KMS-11 (cell line): ENCODE results near the gene RDM1.
"Not testable (repeated sequence)": the region's sequence is repeated elsewhere in the genome, so short reads cannot be mapped to it uniquely, and the experiment has no call there.

ENCODE experiments used
- H2AFZ ChIP-seq: fragments of 200-600 bp; sonication (generic); 2 replicates; pipeline ENCODE4 v1.6.1; 2016; ENCODE audit warnings: antibody characterized with exemption, mixed run types, low read depth
- H3K27ac ChIP-seq: fragments of 200-600 bp; sonication (generic); 2 replicates; pipeline ENCODE4 v1.6.1; 2016; ENCODE audit warnings: mild to moderate bottlenecking, mixed run types
- H3K27me3 ChIP-seq: fragments of 200-600 bp; sonication (generic); 2 replicates; pipeline ENCODE4 v1.6.1; 2017; ENCODE audit warnings: mild to moderate bottlenecking, low read depth, mixed run types, moderate library complexity; ENCODE audit not compliant: insufficient read depth
- H3K36me3 ChIP-seq: fragments of 200-600 bp; sonication (generic); 2 replicates; pipeline ENCODE4 v1.6.1; 2017; ENCODE audit warnings: mild to moderate bottlenecking, mixed run types; ENCODE audit not compliant: insufficient read depth
- H3K4me1 ChIP-seq: fragments of 200-600 bp; sonication (generic); 2 replicates; pipeline ENCODE4 v1.6.1; 2016; ENCODE audit warnings: mild to moderate bottlenecking, low read depth, mixed run types; ENCODE audit not compliant: poor library complexity, severe bottlenecking
- H3K4me2 ChIP-seq: fragments of 200-600 bp; sonication (generic); 2 replicates; pipeline ENCODE4 v1.7.0; 2016; ENCODE audit warnings: mild to moderate bottlenecking, mixed run types
- H3K4me3 ChIP-seq: fragments of 200-600 bp; sonication (generic); IDR thresholded peaks from 2 replicates; pipeline ENCODE4 v1.6.1; 2017; ENCODE audit warnings: low read depth, low read length, mixed read lengths; ENCODE audit not compliant: insufficient read depth
- H3K79me2 ChIP-seq: fragments of 200-600 bp; sonication (generic); 2 replicates; pipeline ENCODE4 v1.6.1; 2016; ENCODE audit warnings: low read depth, mixed run types; ENCODE audit not compliant: insufficient read depth
- H3K9ac ChIP-seq: fragments of 200-600 bp; sonication (generic); 2 replicates; pipeline ENCODE4 v1.6.1; 2016; ENCODE audit warnings: mild to moderate bottlenecking, mixed run types
- H4K20me1 ChIP-seq: fragments of 200-600 bp; sonication (generic); 2 replicates; pipeline ENCODE4 v1.6.1; 2016; ENCODE audit warnings: mild to moderate bottlenecking, mixed run types; ENCODE audit not compliant: insufficient read depth
- CTCF ChIP-seq: fragments of 200-600 bp; sonication (generic); conservative IDR thresholded peaks from 2 replicates; pipeline ENCODE4 v1.6.1; 2017; ENCODE audit warnings: low read depth, mild to moderate bottlenecking, antibody characterized with exemption, low read length, moderate library complexity, mixed read lengths

Gene RDM1

GRCh38 chr17:35943537-35943936 is 13.0 kb upstream of the RDM1 start, which contains the start of gene LYZL6:
LYZL6 (minus strand) TSS chr17:35943713; CDS start chr17:35939356, 4,357 bp downstream.
- H2AFZ ChIP-seq = no peak within 1 kb of the TSS
- H3K9ac ChIP-seq = no peak within 1 kb of the TSS
- H3K36me3 ChIP-seq = no peaks in the 10 kb centered on the region
- no peaks in the 10 kb centered on the region for H3K79me2 ChIP-seq
- no peaks in the 10 kb centered on the region for H3K27me3 ChIP-seq
- no peak for TF ChIP-seq CTCF
- H3K27ac ChIP-seq = no peak within 1 kb of the TSS
- no peaks in the 10 kb centered on the region for H4K20me1 ChIP-seq
- H3K4me3 ChIP-seq = no peak within 1 kb of the TSS
- H3K4me1 ChIP-seq = peaks cover 8% of the 10 kb centered on the region
- H3K4me2 ChIP-seq = no peak within 1 kb of the TSS

GRCh38 chr17:35942588-35943186 is 12.1 kb upstream of the RDM1 start:
- H2AFZ ChIP-seq = no peak overlapping the region
- no peaks in the 10 kb centered on the region for H3K36me3 ChIP-seq
- no peaks in the 10 kb centered on the region for H3K79me2 ChIP-seq
- TF ChIP-seq CTCF = no peak
- no peak overlapping the region for H3K4me3 ChIP-seq
- no peak overlapping the region for H3K27ac ChIP-seq
- H4K20me1 ChIP-seq = no peaks in the 10 kb centered on the region
- no peak overlapping the region for H3K9ac ChIP-seq
- H3K4me1 ChIP-seq = peaks cover 8% of the 10 kb centered on the region
- H3K4me2 ChIP-seq = no peak overlapping the region
- H3K27me3 ChIP-seq = no peaks in the 10 kb centered on the region

DNA sequence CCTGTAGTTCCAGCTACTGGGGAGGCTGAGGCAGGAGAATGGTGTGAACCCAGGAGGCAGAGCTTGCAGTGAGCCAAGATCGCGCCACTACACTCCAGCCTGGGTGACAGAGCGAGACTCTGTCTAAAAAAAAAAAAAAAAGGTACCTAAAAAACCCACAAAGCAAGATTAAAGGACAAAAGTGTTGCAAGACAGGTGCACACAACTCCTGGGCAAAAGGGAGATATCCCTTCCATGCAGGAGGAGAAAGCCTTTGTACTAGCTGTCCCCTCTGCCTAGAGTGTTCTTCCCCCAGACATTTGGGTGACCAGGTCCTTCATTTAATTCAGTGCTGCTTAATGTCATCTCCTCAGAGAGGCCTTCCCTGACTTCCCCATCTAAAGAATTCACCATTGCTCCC is 7.9 kb upstream of the RDM1 start:
- not testable (repeated sequence) for H3K4me2 ChIP-seq, H3K4me3 ChIP-seq, H3K36me3 ChIP-seq, H3K27me3 ChIP-seq, H4K20me1 ChIP-seq, H3K9ac ChIP-seq, H3K4me1 ChIP-seq, H3K79me2 ChIP-seq, H2AFZ ChIP-seq, H3K27ac ChIP-seq

GRCh38 chr17:35936063-35936462 is 5.5 kb upstream of the RDM1 start:
- Histone ChIP-seq H3K4me2 (no peak overlapping the region), H3K9ac (no peak overlapping the region), H4K20me1 (no peaks in the 10 kb centered on the region), H2AFZ (no peak overlapping the region), H3K27me3 (no peaks in the 10 kb centered on the region), H3K27ac (no peak overlapping the region), H3K36me3 (no peaks in the 10 kb centered on the region), H3K4me1 (peaks cover 2% of the 10 kb centered on the region), H3K79me2 (no peaks in the 10 kb centered on the region), H3K4me3 (no peak overlapping the region)
- no peak for TF ChIP-seq CTCF

DNA sequence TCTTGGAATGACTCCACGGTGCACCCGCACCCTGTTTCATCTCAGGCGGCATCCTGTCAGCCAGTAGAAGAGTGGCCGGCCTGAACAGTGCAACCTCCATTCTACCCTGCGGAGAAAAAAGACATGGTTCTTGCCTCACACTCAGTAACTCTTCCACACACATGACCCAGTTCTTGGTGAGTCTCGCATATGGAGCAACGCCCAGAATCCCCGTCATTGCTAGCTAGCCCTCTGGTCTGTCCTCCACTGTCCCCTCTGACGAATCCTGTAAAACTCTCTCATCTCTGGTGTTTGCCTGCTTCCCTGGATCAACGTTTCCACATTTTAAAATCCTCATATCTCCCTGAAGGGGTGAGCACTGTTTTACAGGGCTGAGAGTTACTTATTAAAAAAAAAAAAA is 4.2 kb upstream of the RDM1 start:
- Histone ChIP-seq H3K79me2 (no peaks in the 10 kb centered on the region), H4K20me1 (no peaks in the 10 kb centered on the region), H3K9ac (no peak overlapping the region), H3K27me3 (no peaks in the 10 kb centered on the region), H3K36me3 (no peaks in the 10 kb centered on the region), H3K4me1 (peaks cover 5% of the 10 kb centered on the region), H3K4me2 (no peak overlapping the region), H3K4me3 (no peak overlapping the region), H3K27ac (no peak overlapping the region), H2AFZ (no peak overlapping the region)
- no peak for TF ChIP-seq CTCF
